ENCODE measurements around the gene UBE2Q2.
"Not testable (repeated sequence)": the region's sequence is repeated elsewhere in the genome, so short reads cannot be mapped to it uniquely, and the experiment has no call there.

The UBE2Q2 gene

DNA sequence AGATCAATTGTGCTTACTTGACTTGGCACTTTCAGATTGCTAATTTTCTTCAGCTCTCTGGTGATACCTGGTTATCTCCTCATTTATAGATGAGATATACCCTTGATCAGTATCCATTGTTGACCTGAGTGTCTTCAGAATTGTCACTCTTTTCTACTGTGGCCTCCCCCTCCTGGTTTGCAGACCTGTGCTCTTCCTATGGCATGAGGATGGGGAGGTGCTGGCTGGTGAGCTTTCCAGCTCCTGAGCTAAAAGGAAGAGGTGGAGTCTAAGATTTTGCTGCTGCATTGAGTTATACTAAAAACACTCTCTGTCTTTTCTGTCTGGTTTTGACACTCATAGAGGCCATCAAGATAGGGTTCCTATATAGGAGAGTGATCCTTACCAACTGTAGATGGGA is 23.7 kb downstream of the UBE2Q2 start:
- no peak for FAIRE-seq

DNA sequence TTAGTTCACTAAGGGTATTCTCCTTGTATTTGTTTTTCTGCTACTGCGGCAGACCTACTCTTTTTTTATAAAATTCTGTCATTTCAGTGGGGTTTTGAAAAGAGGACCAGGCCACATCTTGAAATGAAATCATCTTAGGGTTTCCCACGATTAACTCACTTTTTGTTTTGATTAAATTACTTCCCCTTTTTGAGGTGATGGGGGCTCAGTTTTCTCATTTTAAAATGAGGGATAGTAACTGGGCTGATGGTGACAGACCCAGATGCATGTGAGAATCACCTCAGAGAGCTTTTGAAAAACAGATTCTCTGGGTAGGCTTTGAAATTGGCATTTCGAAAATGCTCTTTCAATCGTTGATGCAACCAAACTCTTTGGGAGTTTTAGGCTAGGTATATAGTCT is 24.2 kb downstream of the UBE2Q2 start:
- FAIRE-seq, result no peak

GRCh38 chr15:75868019-75868418 is 24.8 kb downstream of the UBE2Q2 start:
- FAIRE-seq, result no peak

GRCh38 chr15:75869446-75869845 is 26.2 kb downstream of the UBE2Q2 start:
- no peak for FAIRE-seq

GRCh38 chr15:75871589-75871988 is 28.3 kb downstream of the UBE2Q2 start:
- not testable (repeated sequence) for FAIRE-seq

DNA sequence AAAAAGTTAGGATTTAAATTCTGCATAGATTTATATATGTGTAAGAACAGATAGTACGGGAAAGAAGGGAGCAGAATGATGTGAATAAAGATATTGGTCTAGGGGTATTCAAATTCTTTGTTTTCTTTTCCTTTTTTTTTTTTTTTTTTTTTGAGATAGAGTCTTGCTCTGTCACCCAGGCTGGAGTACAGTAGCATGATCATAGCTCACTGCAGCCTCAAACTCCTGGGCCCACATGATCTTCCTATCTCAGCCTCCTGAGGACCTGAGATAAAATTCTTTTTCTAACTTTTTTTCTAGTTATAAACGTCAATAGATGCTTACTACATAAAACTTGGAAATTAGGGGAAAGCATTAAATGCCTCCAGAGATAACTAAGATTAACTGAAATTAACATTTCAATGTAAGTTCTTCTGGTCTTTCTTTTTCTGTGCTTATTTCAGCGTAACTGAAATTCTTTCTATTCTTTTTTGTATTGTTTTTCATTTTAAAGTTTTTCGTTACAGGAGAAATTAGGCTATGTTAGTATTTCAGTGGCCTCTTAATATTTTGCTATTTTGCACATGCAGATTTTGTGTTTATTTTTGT is 29.2 kb downstream of the UBE2Q2 start:
- no peak for FAIRE-seq

DNA sequence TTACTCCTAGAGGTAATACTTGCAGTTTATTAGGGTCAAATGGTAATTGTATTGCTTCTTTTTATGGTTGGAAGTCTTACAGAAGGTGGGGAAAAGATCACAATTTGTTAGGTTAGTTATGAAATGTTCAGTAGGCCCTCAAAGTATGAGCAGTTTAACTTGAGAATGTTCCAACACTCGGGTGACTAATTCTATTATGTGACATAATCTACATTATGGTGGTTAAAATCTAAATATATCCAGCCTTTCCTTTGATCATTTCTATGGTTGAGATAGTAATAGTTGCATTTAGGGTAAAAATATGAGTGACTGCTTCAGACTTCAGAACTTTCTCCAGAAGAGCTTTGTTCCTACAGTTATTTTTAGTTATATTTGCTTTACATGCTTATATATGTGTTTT is 40.8 kb downstream of the UBE2Q2 start:
- FAIRE-seq, result no peak

- FAIRE-seq, result no peak
Measured at GRCh38 chr15:75887178-75887577, 43.9 kb downstream of the UBE2Q2 start.

- FAIRE-seq, result no peak
Measured at GRCh38 chr15:75891895-75892294, 48.6 kb downstream of the UBE2Q2 start.

GRCh38 chr15:75895731-75896130 is 52.5 kb downstream of the UBE2Q2 start:
- no peak for FAIRE-seq

- FAIRE-seq, result no peak
Measured at GRCh38 chr15:75900577-75900976, 57.3 kb downstream of the UBE2Q2 start.

DNA sequence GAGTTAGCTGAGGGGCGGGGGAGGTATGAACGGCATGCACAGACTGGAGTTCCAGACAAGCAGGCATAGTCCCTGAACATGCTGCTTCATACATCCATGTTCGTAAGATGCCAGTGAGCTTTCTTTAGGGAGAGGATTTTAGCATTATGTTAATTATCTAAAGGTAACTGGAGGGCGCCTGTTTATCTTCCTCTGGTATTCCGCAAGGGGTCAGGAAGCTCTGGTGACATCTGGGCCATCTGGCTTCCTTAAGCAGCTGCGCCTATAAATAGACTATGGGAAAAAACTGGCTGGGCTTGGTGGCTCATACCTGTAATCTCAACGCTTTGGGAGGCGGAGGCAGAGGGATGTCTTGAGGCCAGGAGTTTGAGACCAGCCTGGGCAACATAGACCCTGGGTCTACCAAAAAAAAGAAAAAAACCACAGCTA is 58.9 kb downstream of the UBE2Q2 start:
- FAIRE-seq, result no peak

DNA sequence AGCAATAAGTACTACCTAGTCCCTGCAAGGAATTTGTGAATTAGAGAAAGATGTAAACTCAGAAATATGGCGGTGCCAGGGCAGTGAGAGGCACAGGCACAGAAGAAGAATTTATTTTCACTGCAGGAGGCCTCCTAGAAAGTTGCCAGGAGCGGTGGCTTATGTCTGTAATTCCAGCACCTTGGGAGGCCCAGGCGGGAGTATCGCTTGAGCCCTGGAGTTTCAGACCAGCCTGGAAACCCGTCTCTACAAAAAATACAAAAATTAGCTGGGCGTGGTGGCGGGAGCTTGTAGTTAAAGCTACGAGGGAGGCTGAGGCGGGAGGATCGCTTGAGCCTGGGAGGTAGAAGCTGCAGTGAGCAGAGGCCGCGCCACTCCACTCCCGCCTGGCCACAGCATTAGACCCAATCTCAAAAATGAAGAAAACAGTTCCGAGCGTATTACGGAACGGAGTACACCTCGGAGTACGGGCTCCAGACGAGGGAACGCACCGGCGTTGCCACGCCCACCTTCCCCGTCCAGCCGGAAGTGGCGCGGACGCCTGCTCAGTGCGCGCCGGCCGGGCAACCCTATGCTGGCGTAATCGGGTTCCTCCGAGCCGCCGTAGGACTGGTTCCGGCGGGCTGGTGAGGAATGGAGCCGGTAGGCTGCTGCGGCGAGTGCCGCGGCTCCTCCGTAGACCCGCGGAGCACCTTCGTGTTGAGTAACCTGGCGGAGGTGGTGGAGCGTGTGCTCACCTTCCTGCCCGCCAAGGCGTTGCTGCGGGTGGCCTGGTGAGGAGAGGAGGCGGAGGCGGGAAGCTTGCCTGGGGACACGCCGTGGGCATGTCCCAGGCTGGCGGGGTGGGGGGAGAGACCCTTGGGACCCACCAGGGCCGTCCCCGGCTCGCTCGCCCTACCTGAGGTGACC is 60.3 kb downstream of the UBE2Q2 start, which contains the start of gene FBXO22:
Gene FBXO22 (plus strand): TSS at position 548 of the 909 bp plus-strand sequence. CDS start 86 bp downstream, at position 634.
- peak; percentile 50 for FAIRE-seq

- FAIRE-seq, result no peak
Measured at GRCh38 chr15:75905231-75905630, 62.0 kb downstream of the UBE2Q2 start.

- not testable (repeated sequence) for FAIRE-seq
Measured at GRCh38 chr15:75910355-75910754, 67.1 kb downstream of the UBE2Q2 start.

GRCh38 chr15:75916978-75917377 is 73.7 kb downstream of the UBE2Q2 start:
- FAIRE-seq, result no peak

GRCh38 chr15:75918135-75918534 is 74.9 kb downstream of the UBE2Q2 start:
- no peak for FAIRE-seq

DNA sequence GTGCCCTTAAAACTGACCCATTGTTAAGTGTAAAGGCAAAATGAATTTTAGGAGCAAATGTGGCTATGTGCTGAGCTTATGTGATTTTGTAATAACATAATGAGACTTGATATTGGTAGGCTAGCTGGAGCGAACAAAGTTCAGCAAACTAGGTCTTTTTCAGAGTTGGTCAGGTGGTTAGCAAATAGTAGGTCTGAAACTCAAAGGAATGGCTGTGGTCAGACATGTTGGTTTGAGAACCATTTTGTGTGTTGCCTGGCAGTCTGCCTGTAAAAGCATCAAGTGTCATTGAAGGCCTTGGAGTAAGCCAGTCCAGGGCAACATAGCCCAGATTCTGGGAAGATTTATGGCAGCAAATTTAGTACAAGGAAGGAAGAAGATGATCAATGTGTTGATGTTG is 76.8 kb downstream of the UBE2Q2 start:
- no peak for FAIRE-seq

GRCh38 chr15:75921732-75922703 is 78.8 kb downstream of the UBE2Q2 start:
- no peak for FAIRE-seq

DNA sequence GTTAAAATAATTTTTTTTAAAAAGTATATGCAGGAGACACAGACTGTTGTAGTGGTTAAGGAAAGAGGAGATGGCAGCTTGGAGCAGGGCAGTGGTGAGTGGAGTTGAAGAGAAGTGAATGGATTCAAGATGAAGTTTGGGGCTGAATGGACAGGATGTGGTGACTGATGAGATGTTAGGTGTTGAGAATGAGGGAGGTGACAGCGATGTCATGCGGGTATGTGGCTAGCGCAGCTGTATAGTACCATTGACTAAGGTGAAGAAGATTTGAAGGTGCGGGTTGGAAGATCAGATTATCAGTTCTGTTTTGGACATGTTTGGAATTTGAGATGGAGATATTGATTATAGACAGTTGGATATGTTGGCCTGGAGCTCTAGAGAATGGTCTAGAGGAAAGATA is 80.5 kb downstream of the UBE2Q2 start:
- no peak for FAIRE-seq

GRCh38 chr15:75924576-75924975 is 81.3 kb downstream of the UBE2Q2 start:
- FAIRE-seq, result no peak

- FAIRE-seq, result no peak
Measured at GRCh38 chr15:75925440-75925839, 82.2 kb downstream of the UBE2Q2 start.

DNA sequence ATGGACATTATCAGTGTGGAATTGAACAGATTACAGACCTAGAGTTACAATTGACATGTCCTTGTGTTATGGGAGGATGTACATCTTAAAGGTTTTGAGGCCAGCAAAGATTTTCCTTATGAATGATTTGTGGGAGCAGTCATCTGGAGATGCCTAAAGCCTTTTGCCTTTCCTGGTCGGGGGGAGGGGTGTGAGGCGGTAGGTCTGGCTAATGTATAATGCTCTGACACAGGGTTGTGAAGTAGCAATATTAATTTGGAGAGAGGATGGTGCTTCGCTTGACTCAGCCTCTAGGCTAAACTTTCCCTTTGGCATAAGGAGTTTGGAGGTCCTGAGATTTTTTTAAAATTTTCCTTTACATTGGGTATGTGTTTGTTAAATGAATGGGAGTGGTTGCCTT is 83.7 kb downstream of the UBE2Q2 start:
- no peak for FAIRE-seq

All from endometrium (tissue), 2 donors.